Tongue (tissue), 2 donors: ENCODE data around the gene ATXN1. TPM values are rescaled to one million over a fixed set of nuclear protein-coding genes. Genes with fewer than 3 reads are reported as not detected.

Source experiments
- DNase-seq: peaks from one replicate; pipeline ENCODE4 v3.0.0-alpha.2; 2015
- total RNA-seq: library from RNA; depleted of rRNA; stranded (reverse); fragments of >200 nt; gene quantifications from one replicate; pipeline ENCODE4 v1.2.3, GENCODE V29; 2014

The ATXN1 gene
- total RNA-seq, 1 donor from 2014 or later = 52.0 TPM

DNA sequence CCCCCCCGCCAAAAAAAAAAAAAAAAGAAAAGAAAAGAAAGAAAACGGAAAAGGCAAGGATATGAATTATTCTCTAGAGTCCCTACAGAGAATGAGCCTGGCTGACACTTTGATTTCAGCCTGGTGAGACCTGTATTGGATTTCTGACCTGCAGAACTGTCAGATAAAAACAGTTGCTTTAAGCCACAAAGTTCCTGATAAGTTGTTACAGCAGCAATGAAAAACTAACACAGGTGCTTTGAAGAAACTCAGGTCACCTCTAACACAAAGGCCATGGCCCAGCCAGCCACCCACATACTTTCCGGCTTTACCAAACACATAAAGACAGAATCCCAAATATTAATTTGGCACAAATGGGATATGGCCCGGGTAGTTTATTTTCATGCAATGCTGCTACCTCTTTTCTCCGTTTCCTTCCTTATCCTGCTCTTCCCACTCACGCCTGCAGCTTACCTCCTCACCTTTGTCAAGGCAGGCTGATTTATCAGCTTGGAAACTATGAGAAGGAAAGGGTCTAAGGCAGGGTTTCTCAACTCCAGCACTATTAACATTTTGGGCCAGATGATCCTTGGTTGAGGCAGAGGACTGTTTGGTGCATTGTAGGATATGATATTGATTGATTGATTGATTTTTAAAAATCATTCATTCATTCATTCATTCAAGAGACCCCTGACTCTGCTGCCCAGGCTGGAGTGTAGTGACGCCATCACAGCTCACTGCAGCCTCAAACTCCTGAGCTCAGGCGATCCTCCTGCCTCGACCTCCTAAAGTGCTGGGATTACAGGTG lies 88.1 kb downstream of the ATXN1 start:
- DNase-seq = no peak

DNA sequence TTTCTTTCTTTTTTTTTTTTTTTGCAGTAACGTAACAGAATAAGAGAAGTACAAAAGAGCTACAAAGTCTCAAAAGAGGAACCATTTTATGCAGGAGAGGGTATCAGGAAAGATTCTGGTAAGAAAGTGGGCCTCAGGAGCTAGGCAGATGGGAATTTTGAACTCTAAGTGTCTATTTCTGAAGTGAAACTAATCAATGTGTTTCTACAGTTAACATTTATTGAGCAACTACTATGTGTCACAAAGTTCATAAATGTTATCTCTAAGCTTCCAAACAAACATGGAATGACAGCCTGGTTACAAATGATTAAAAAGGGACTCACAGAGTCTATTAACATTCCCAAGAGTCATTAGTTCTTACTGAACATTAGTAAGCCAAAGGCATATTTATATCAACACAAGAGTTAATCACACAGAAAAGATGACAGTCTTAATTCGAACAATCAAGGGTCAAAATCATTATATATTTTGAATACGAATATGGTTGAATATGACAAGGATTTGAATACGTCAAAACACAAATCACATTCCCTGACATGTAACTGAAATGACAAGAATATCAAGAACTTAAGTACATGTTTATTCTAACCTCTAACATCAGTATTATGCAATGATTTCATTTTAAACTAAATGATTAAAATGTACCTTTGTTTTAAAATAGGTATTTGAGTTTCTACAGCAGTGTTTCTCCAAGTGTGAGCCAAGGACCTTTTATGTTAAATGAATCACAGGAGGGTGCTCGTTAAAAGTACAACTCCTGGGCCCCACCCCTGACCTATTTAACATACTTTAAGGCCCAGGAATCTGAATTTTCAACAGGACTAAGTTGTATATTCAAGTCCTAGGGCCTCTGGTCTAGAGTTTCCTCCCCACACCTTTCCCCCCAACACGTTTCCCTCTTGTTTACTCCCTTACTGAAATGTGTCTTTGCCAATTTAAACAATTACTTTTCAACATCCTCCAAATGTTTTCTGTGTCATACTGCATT lies 89.7 kb downstream of the ATXN1 start:
- DNase-seq = no peak

- DNase-seq = no peak
These were observed 90.6 kb downstream of the ATXN1 start for GRCh38 chr6:16670617-16671051.

- no peak for DNase-seq
These were observed 91.1 kb downstream of the ATXN1 start for GRCh38 chr6:16670183-16670582.

GRCh38 chr6:16669227-16669626 lies 92.0 kb downstream of the ATXN1 start:
- DNase-seq = no peak

DNA sequence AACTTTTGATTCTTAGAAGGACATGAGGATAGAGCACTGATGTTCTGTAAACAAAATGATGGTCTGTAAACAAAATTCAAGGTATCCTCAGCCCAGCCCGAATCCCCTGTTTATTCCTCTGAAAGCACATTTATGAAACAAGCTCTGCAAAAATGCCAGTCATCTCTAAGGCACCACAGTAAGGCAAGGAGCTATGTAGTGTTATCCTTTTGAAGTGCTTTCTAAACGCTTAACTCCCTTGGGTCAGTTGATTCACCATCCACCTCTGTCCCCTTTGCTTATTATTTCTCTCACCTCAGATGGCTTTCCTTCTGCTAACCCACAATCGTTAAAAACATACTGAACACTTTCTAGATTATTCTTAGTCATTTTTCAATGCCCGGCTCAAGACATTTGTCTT lies 93.8 kb downstream of the ATXN1 start:
- no peak for DNase-seq

- no peak for DNase-seq
These were observed 95.3 kb downstream of the ATXN1 start for GRCh38 chr6:16665992-16666391.

DNA sequence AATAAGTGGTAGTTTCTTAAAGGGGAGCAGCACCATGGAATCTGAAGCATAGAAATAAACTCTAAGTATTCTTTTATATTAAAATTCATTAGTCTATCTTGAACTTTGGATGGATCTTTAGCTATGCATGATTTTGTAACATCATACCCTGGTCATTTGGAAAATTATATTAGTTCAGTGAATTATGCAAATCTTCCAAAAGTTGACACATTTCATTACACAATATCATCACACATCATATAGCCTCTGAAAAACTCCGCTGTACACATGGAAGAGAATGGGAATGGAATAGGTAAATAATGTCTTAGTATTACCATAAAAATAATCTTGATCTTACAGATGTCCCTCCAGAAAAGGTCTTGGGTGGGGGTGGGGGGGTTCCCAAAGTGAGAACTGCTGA lies 96.1 kb downstream of the ATXN1 start:
- DNase-seq = no peak

GRCh38 chr6:16663901-16664300 lies 97.4 kb downstream of the ATXN1 start:
- DNase-seq = no peak

DNA sequence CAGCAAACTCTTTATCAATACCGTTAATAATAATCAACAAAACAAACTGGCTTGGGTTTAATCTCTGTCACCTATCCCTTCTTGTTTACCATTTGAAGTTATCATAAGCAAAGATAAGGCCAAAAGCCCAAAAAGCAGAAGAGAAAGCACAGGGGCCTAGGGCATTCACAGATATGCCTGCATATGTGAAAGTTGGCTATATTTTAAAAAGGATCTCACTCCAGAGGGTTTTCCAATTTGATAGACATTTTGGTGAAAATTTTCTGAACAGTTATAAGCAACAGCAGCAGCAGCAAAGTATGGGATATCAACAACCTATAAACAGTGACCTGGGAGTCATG lies 101.1 kb downstream of the ATXN1 start:
- no peak for DNase-seq

DNA sequence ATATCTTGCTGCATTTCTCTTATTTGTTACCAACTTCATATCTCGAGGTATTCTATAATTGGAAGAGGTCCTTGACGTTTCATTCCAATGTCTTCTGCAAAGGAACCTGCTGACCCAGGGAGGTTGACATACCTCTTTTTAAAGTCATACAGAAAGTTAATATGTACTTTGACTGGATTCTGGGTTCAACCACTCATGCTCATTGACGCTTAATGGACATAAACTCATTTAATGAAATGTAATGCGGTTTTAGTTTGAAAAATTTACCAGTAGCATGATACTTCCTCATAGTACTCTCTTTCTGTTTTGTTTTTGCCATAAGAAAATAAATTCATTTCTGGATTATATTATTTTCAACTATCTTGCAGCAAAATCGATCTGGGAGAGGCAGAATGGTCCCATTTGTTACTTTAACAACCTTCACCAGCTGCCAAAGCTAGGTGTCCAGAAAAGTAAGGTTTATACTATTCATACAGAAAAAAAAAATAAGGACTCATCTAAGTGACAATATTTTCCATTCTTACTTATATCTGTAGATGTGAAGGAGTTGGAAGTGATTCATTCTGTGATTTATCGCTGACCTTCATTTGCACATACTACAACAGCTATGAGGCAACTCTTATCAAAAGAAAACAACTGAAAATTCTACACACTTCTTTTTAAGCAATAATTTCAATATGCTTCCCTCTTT lies 101.6 kb downstream of the ATXN1 start:
- DNase-seq = no peak

DNA sequence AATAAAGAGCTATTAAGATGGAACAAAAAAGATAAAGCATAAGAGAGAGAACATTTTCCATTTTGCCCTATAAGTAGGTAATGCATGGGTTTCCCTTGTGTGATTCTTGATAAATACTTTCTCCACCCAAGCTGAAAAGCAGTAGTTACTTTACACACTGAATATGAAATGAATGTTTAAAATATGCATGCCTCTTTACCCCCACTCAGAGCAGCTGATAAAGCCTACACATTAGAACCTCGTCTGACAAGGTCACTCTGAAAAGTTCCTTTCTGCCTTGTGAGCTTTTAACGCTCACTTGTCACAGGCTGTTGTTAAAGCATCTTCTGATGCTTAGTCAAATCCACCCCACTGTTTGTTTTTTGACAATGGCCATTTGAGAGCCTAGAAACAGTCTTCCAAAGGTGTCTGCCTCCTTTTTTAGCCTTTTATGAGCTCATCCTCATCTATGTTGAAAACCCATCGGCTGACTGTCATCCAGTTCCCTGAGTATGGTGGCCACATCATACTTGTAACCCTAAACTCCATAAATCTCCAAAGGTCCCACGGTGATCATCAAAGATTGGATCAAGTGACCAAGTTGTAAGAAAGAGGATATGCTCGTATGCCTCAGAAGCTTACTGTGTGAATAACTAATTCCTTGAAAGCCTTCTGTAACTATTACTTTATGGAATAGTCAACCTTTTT lies 102.8 kb downstream of the ATXN1 start:
- DNase-seq = no peak

DNA sequence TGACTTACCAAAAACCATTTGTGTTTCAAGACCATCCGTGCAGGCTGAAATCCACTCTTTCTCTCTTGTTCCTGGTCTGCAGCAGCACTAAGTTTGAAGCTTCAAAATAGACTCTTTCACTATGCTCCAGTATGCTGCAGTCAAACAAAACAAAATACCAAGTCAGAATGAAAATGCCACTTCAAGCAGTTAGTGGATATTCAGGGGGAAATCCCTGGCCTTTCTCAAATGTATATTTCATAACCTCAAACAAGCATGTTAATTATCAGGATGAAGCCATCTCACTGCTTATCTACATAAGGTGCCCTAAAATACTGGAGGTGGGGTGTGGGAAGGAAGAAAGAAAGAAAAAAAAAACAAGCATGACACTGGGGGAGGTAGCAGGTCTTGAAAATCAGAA lies 103.5 kb downstream of the ATXN1 start:
- DNase-seq = no peak

- DNase-seq = no peak
These were observed 104.8 kb downstream of the ATXN1 start for GRCh38 chr6:16656451-16656850.

GRCh38 chr6:16654701-16655100 lies 106.6 kb downstream of the ATXN1 start:
- DNase-seq = no peak

DNA sequence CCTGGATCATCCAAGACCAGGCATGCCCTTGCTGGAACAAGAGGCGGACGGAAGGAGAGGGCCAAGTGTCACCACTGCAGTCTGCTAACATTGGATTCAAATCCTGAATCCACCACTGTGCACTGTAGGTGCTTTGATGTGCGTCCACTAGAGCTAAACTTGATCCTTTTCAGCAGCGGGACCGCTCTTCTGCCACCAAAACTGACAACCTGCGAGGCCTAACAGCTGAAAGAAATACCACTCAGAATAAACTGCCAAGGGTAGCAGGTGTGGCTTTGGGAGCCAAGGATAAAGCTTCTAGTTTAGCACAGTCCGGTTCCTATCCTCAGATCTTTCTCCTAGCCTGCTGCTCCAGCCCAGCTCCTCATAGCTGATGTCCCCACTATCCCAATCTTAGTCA lies 108.0 kb downstream of the ATXN1 start:
- peak; percentile 63 for DNase-seq

DNA sequence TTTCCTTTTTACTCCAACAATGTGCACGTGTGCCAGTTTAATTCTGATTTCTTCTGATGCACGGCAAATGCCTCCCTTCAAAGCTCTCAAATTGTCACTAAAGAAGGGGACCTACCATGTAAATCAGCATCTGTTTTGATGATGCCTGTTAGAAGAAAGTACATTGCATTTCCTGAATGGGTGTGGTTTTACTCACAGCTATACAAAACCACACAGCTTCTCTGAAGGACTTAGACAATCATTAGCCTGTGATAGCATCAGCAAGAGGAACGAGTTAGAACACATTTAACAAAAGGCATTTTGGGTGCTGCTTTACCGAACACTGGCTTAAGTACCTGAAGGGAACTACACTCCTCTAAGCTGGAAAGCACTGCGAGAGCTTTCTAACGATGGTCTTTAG lies 109.4 kb downstream of the ATXN1 start:
- DNase-seq = no peak

GRCh38 chr6:16649890-16650289 lies 111.4 kb downstream of the ATXN1 start:
- no peak for DNase-seq

- DNase-seq = no peak
These were observed 112.0 kb downstream of the ATXN1 start for GRCh38 chr6:16649241-16649640.

GRCh38 chr6:16648003-16648402 lies 113.3 kb downstream of the ATXN1 start:
- no peak for DNase-seq

- no peak for DNase-seq
These were observed 113.8 kb downstream of the ATXN1 start for GRCh38 chr6:16647422-16647821.
